ENCODE results near the gene TRDN.

TRDN gene

GRCh38 chr6:123171341-123172115 is 465.2 kb downstream of the TRDN start:
- no peaks in the 10 kb centered on the region for H3K4me1 ChIP-seq (ENCODE audit: insufficient read depth, low read length, severe bottlenecking)
- H3K4me2 ChIP-seq (ENCODE audit: low read length): no peak overlapping the region
- no peak overlapping the region for H2AFZ ChIP-seq (ENCODE audit: low read length)
- no peak overlapping the region for H3K4me3 ChIP-seq (ENCODE audit: low read depth, low read length, poor library complexity, severe bottlenecking)
- no peaks in the 10 kb centered on the region for H3K9me3 ChIP-seq (ENCODE audit: low read length)
- H3K9ac ChIP-seq (ENCODE audit: low read length): no peak overlapping the region
- no peaks in the 10 kb centered on the region for H4K20me1 ChIP-seq (ENCODE audit: insufficient read depth, low read length)
- H3K27ac ChIP-seq (ENCODE audit: low read depth, low read length, poor library complexity, severe bottlenecking): no peak overlapping the region
- H3K9me2 ChIP-seq (ENCODE audit: low read depth, low read length): no peaks in the 10 kb centered on the region
- no peaks in the 10 kb centered on the region for H3K36me3 ChIP-seq (ENCODE audit: insufficient read depth, low read length)
- no peaks in the 10 kb centered on the region for H3K27me3 ChIP-seq (ENCODE audit: insufficient read depth, low read length)
- TF ChIP-seq, protein P1, sequence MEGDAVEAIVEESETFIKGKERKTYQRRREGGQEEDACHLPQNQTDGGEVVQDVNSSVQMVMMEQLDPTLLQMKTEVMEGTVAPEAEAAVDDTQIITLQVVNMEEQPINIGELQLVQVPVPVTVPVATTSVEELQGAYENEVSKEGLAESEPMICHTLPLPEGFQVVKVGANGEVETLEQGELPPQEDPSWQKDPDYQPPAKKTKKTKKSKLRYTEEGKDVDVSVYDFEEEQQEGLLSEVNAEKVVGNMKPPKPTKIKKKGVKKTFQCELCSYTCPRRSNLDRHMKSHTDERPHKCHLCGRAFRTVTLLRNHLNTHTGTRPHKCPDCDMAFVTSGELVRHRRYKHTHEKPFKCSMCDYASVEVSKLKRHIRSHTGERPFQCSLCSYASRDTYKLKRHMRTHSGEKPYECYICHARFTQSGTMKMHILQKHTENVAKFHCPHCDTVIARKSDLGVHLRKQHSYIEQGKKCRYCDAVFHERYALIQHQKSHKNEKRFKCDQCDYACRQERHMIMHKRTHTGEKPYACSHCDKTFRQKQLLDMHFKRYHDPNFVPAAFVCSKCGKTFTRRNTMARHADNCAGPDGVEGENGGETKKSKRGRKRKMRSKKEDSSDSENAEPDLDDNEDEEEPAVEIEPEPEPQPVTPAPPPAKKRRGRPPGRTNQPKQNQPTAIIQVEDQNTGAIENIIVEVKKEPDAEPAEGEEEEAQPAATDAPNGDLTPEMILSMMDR (IDR thresholded peaks at IDR 0.05; ENCODE audit: low read length): no peak
- TF ChIP-seq EZH2 (IDR thresholded peaks at IDR 0.05; ENCODE audit: borderline replicate concordance, low read length): no peak
- no peaks in the 10 kb centered on the region for H3K79me2 ChIP-seq (ENCODE audit: insufficient read depth, low read length)
- H3F3A ChIP-seq (ENCODE audit: insufficient read depth, low read length): no peaks in the 10 kb centered on the region

DNA sequence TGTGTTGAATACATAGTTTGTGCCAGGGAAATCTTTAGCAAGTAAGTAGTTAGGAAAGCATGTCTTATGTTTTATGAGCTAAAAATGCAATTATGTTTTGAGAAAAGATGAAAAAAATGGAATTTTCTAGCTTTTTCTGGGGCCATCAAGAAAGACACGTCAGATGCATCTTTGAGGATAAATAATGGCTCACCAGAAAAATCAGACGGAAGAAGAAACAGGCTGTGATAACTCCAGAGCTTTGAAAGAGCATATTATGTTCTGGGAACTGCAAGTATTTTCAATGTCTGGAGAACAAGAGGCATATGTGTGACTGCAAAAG is 467.0 kb downstream of the TRDN start:
- Histone ChIP-seq H3K79me2 (ENCODE audit: insufficient read depth, low read length) (no peaks in the 10 kb centered on the region), H3F3A (ENCODE audit: insufficient read depth, low read length) (no peaks in the 10 kb centered on the region), H2AFZ (ENCODE audit: low read length) (no peak overlapping the region), H3K36me3 (ENCODE audit: insufficient read depth, low read length) (no peaks in the 10 kb centered on the region), H3K4me2 (ENCODE audit: low read length) (no peak overlapping the region), H3K4me3 (ENCODE audit: low read depth, low read length, poor library complexity, severe bottlenecking) (no peak overlapping the region), H3K9me2 (ENCODE audit: low read depth, low read length) (no peaks in the 10 kb centered on the region), H3K27ac (ENCODE audit: low read depth, low read length, poor library complexity, severe bottlenecking) (no peak overlapping the region), H3K9ac (ENCODE audit: low read length) (no peak overlapping the region), H3K27me3 (ENCODE audit: insufficient read depth, low read length) (no peaks in the 10 kb centered on the region), H3K4me1 (ENCODE audit: insufficient read depth, low read length, severe bottlenecking) (no peaks in the 10 kb centered on the region), H3K9me3 (ENCODE audit: low read length) (no peaks in the 10 kb centered on the region), H4K20me1 (ENCODE audit: insufficient read depth, low read length) (no peaks in the 10 kb centered on the region)
- TF ChIP-seq EZH2 (IDR thresholded peaks at IDR 0.05; ENCODE audit: borderline replicate concordance, low read length): no peak
- TF ChIP-seq, protein P1 (IDR thresholded peaks at IDR 0.05; ENCODE audit: low read length): no peak

DNA sequence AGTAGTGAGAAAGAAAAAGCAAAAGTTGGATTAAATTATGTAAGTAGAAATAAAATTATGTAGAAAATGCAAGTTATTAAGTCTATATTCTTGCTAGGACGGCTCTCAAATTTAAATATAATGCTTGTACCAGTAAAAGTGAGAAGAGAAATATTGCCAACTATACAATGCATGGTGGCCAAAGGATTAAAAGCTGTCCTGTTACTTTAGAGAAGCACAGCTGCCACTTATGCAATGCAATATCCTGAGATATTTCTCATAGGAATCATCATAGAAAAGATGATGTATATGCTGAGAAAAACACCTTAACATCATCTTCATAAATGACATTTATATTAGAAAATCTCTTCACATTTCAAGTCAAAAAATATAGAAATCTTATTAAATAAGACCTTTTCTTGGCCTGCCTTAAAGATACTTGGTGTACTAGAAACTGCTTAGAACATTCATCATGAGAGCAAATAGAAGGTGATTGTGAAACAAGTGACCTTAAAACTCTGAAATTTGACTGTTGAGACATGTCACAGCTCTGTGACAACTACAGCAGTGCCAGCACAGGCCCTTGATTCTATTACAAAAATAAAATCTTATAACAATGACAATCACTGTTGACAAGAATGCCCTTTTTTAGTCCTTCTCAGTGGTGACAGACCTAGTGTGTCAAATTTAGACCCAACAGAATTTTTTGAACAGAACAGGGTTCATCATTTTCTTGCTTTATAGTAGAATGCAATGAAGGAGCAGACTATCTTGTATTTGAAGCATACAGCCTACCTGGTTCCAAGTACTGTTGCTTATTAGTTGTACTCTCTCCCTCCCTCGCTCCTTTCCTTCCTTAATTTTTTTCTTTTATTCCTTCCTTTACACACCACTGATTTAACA is 467.6 kb downstream of the TRDN start:
- Histone ChIP-seq H3K27me3 (ENCODE audit: insufficient read depth, low read length) (no peaks in the 10 kb centered on the region), H2AFZ (ENCODE audit: low read length) (no peak overlapping the region), H3K9ac (ENCODE audit: low read length) (no peak overlapping the region), H3K36me3 (ENCODE audit: insufficient read depth, low read length) (no peaks in the 10 kb centered on the region), H3K27ac (ENCODE audit: low read depth, low read length, poor library complexity, severe bottlenecking) (no peak overlapping the region), H3K4me1 (ENCODE audit: insufficient read depth, low read length, severe bottlenecking) (no peaks in the 10 kb centered on the region), H3K4me2 (ENCODE audit: low read length) (no peak overlapping the region), H3K9me2 (ENCODE audit: low read depth, low read length) (no peaks in the 10 kb centered on the region), H4K20me1 (ENCODE audit: insufficient read depth, low read length) (no peaks in the 10 kb centered on the region), H3K79me2 (ENCODE audit: insufficient read depth, low read length) (no peaks in the 10 kb centered on the region), H3K9me3 (ENCODE audit: low read length) (no peaks in the 10 kb centered on the region), H3F3A (ENCODE audit: insufficient read depth, low read length) (no peaks in the 10 kb centered on the region), H3K4me3 (ENCODE audit: low read depth, low read length, poor library complexity, severe bottlenecking) (no peak overlapping the region)
- no peak for TF ChIP-seq EZH2 (IDR thresholded peaks at IDR 0.05; ENCODE audit: borderline replicate concordance, low read length)
- TF ChIP-seq, protein P1 (IDR thresholded peaks at IDR 0.05; ENCODE audit: low read length): no peak
